Activated CD4-positive, alpha-beta memory T cell treated with anti-CD3 and anti-CD28 coated beads for 36 hours (primary cell): Measurements from ENCODE around the gene SCARB1. TPM values are rescaled to one million over a fixed set of nuclear protein-coding genes. Genes with fewer than 3 reads are reported as not detected.
A peak's percentile ranks its signal among the peaks of the same experiment; 100 is the strongest.
"Not testable (repeated sequence)": the region's sequence is repeated elsewhere in the genome, so short reads cannot be mapped to it uniquely, and the experiment has no call there.

Experiments used
- CTCF ChIA-PET: fragments of 350-600 bp; sonication (Branson Sonifier 250); formaldehyde crosslinking; loops from one replicate; lab custom pipeline; 2021; ENCODE audit warnings: antibody characterized with exemption, inconsistent platforms; lab: Charles Lee
- POLR2A ChIA-PET: fragments of 350-600 bp; sonication (Branson Sonifier 250); formaldehyde crosslinking; loops from one replicate; lab custom pipeline; 2021; ENCODE audit warnings: antibody characterized with exemption; lab: Charles Lee
- DNase-seq: peaks from one replicate; pipeline ENCODE4 v3.0.0-alpha.2; 2020
- H3K27ac Mint-ChIP-seq: one replicate; pipeline ENCODE4 v1.8.0; 2021; ENCODE audit warnings: mixed read lengths
- H3K27me3 Mint-ChIP-seq: one replicate; pipeline ENCODE4 v1.8.0; 2021; ENCODE audit warnings: mixed read lengths
- H3K36me3 Mint-ChIP-seq: one replicate; pipeline ENCODE4 v1.8.0; 2021; ENCODE audit warnings: mixed read lengths
- H3K4me1 Mint-ChIP-seq: one replicate; pipeline ENCODE4 v1.8.0; 2021; ENCODE audit warnings: low read depth, mixed read lengths
- H3K4me3 Mint-ChIP-seq: one replicate; pipeline ENCODE4 v1.8.0; 2021; ENCODE audit warnings: mild to moderate bottlenecking, mixed read lengths
- H3K9me3 Mint-ChIP-seq: one replicate; pipeline ENCODE4 v1.8.0; 2021; ENCODE audit warnings: mixed read lengths
- intact Hi-C: fragments of 100-400 bp; cut with micrococcal nuclease; formaldehyde crosslinking; loops from one replicate; pipeline ENCODE4 v1.15.1; 2023
- total RNA-seq, 2 experiments: library from RNA; stranded (reverse); gene quantifications; one replicate each; pipeline ENCODE4 v1.2.3, GENCODE V29; 2021

The SCARB1 gene
- total RNA-seq, 2 experiments from 2014 or later: 11.4 to 12.8 TPM

DNA sequence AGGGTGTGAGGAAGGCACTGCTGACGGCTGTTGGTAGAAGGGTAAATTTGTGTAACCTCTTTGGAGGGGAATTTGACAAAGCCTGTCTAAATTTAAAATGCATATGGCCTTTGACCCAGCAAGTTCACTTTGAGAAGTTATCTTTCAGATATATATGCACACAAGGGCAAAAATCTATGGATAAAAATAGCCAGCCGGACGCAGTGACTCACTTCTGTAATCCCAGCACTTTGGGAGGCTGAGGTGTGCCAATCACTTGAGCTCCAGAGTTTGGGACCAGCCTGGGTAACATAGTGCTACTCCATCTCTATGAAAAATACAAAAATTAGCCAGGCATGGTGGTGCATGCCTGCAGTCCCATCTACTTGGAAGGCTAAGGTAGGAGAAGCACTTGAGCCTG, 37.3 kb upstream of the SCARB1 start:
- ChIA-PET POLR2A (no interaction called here), CTCF (interaction anchor here (0.7 kb wide), 1 partner anchor 355 kb away, joined by 3 read pairs; no protein-coding TSS in a partner anchor)
- intact Hi-C loops: no loop called here
- Mint-ChIP-seq H3K9me3 (no peaks in the 10 kb centered on the region), H3K27ac (no peak overlapping the region), H3K4me1 (peaks cover 12% of the 10 kb centered on the region), H3K36me3 (no peaks in the 10 kb centered on the region), H3K4me3 (no peak overlapping the region), H3K27me3 (no peaks in the 10 kb centered on the region)
- DNase-seq: no peak

DNA sequence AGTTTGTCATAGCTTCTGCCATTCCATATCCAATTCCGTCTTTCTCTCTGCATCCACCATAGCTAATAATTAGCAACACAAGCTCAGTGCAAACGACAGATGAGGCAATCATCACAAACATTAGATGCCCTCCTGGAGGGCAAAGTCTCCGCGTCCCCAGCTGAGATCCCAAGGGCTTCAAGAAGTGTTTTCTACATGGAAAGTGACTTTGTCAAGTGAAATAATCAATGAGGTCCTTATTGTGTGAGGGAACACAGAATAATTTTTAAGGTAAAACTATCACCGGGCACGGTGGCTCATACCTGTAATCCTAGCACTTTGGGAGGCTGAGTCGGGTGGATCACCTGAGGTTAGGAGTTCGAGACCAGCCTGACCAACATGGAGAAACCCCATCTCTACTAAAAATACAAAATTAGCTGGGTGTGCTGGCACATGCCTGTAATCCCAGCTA, 36.7 kb upstream of the SCARB1 start:
- H3K27me3 Mint-ChIP-seq, DNase-seq, H3K4me3 Mint-ChIP-seq, POLR2A ChIA-PET, H3K36me3 Mint-ChIP-seq, H3K27ac Mint-ChIP-seq, intact Hi-C loops, H3K9me3 Mint-ChIP-seq: not testable (repeated sequence)
- CTCF ChIA-PET: interaction anchor here (0.7 kb wide), 1 partner anchor 356 kb away, joined by 3 read pairs; no protein-coding TSS in a partner anchor
- H3K4me1 Mint-ChIP-seq: peaks cover 12% of the 10 kb centered on the region

DNA sequence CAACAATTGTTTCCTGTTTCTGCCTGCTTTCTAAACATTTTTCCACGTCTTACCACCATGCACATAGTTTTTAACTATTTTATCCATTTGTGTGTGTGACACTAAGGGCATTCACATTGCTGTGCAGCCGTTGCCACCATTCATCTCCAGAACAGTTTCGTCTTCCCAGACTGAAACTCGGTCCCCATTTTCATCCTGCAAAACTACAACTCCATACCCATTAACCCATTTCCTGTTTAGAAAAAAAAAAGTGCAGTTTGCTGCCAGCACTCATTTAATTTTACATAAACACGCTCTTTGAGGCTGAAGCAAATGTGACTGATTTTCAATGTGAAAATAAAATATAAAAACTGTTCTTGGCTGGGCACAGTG, 35.2 kb upstream of the SCARB1 start:
- no peak overlapping the region for H3K27ac Mint-ChIP-seq
- no peaks in the 10 kb centered on the region for H3K9me3 Mint-ChIP-seq
- H3K27me3 Mint-ChIP-seq: no peaks in the 10 kb centered on the region
- H3K4me3 Mint-ChIP-seq: no peak overlapping the region
- no peak for DNase-seq
- CTCF ChIA-PET: no interaction called here
- intact Hi-C loops: no loop called here
- POLR2A ChIA-PET: no interaction called here
- no peaks in the 10 kb centered on the region for H3K36me3 Mint-ChIP-seq
- H3K4me1 Mint-ChIP-seq: peaks cover 14% of the 10 kb centered on the region

DNA sequence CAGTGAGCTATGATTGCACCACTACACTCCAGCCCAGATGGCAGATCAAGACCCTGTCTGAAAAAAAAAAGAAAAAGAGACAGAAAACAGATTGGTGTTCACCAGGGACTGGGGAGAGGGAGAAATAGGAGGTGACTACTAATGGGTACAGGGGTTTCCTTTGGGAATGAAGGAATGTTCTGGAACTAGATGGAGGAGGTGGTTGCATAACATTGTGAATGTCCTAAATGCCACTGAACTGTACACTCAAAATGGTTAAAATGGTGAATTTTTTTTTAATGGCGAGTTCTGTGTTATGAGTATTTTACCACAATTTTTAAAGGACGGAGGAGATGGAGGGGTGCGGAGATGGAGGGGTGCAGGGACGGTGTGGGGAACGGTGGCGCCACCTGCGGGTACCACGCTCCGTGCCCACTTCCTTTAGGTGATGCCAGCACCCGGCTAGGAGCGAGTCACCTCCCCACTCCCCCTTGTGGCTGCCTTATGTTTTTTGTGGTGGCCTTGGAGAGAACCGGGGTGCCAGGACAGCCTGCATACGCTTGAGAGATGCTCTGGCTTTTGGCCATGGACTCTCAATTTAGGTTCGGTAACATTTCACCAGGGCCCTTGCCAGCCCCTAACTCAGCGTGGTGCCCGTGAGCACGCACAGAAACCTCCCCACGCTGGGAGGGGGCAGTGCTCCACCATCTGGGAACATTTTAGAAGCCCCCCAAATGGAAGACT, 34.7 kb upstream of the SCARB1 start:
- CTCF ChIA-PET: interaction anchor here (1.0 kb wide), 2 partner anchors 8 to 10 kb away, joined by 3 read pairs; no protein-coding TSS in a partner anchor
- Mint-ChIP-seq H3K4me3 (no peak overlapping the region), H3K4me1 (peaks cover 16% of the 10 kb centered on the region), H3K27ac (no peak overlapping the region), H3K27me3 (no peaks in the 10 kb centered on the region), H3K36me3 (no peaks in the 10 kb centered on the region), H3K9me3 (no peaks in the 10 kb centered on the region)
- intact Hi-C loops: no loop called here
- POLR2A ChIA-PET: no interaction called here
- peak; percentile 81 for DNase-seq

DNA sequence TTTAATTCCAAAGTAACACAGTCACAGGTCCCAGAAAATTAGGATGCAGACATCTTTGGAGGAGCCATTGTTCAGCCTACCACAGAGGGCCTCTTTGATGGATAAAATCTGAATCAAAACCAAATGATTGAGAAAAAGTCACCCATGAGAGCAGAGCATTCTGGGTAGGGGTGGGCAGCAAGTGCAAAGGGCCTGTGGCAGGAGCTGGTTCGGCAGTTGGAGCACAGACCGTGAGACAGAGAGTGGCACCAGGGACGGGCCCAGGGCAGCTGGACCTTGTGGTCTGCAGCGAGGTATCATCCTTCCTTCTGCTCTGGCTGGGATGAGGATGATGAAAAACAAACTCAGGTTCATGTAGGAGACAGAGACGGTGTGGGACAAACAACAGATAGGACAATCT, 32.8 kb upstream of the SCARB1 start:
- POLR2A ChIA-PET: interaction anchor here (0.7 kb wide), 1 partner anchor 14 kb away, joined by 3 read pairs; no protein-coding TSS in a partner anchor

DNA sequence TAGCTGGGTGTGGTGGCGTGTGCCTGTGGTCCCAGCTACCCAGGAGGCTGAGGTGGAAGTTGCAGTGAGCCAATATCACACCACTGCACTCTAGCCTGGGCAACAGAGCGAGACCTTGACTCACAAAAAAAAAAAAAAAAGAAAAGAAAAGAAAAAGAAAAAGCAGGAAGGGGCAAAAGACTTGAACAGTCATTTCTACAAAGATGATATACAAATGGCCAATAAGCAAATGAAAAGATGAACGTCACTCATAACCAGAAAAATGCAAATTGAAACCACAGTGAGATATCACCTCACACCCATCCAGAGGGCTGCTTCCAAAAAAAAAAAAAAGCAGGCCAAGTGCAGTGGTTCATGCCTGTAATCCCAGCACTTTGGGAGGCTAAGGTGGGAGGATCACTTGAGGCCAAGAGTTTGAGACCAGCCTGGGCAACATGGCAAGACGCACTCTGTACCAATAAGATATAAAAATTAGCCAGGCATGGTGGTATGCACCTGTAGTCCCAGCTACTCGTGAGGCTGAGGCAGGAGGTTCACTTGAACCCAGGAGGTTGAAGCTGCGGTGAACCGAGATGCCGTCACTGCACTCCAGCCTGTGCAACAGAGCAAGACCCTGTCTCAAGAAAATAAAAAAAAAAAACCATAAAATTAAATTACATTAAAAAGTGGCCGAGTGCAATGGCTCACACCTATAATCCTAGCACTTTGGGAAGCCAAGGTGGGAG, 30.3 kb upstream of the SCARB1 start:
- ChIA-PET POLR2A (interaction anchor here (0.9 kb wide), 1 partner anchor 21 kb away, joined by 6 read pairs; the partner anchor contains the start of gene UBC), CTCF (no interaction called here)
- DNase-seq: no peak
- intact Hi-C loops: no loop called here
- no peaks in the 10 kb centered on the region for H3K36me3 Mint-ChIP-seq
- no peak overlapping the region for H3K4me3 Mint-ChIP-seq
- H3K27me3 Mint-ChIP-seq: no peaks in the 10 kb centered on the region
- H3K27ac Mint-ChIP-seq: no peak overlapping the region
- peaks cover 14% of the 10 kb centered on the region for H3K4me1 Mint-ChIP-seq
- no peaks in the 10 kb centered on the region for H3K9me3 Mint-ChIP-seq

More for the DNA sequence above, 32.8 kb upstream of the SCARB1 start:
- Mint-ChIP-seq H3K9me3 (no peaks in the 10 kb centered on the region), H3K27ac (no peak overlapping the region), H3K27me3 (no peaks in the 10 kb centered on the region), H3K4me3 (no peak overlapping the region), H3K4me1 (peaks cover 16% of the 10 kb centered on the region), H3K36me3 (no peaks in the 10 kb centered on the region)
- CTCF ChIA-PET: interaction anchor here (2.6 kb wide), 1 partner anchor 10 kb away, joined by 11 read pairs; no protein-coding TSS in a partner anchor
- no peak for DNase-seq
- intact Hi-C loops: no loop called here

DNA sequence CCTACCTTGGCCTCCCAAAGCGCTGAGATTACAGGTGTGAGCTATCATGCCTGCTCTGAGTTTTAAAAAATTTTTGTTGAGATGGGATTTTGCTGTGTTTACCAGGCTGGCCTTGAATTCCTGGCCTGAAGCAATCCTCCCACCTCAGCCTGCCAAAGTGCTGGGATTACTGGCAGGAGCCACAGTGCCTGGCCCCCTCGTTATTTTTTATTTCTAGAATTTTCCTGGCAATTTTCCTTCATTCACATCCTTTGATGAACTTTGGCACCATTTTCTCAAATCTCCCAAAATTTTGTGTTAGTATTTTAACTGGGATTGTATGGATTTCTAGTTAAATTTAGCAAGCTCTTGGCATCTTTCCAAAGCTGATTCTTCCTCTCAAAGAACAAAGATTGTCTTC, 24.6 kb upstream of the SCARB1 start:
- DNase-seq: no peak
- Mint-ChIP-seq H3K27me3 (no peaks in the 10 kb centered on the region), H3K4me3 (no peak overlapping the region), H3K36me3 (no peaks in the 10 kb centered on the region), H3K4me1 (no peaks in the 10 kb centered on the region), H3K27ac (no peak overlapping the region), H3K9me3 (no peaks in the 10 kb centered on the region)
- POLR2A ChIA-PET: no interaction called here
- intact Hi-C loops: no loop called here
- CTCF ChIA-PET: interaction anchor here (0.9 to 2.4 kb wide), 2 partner anchors 10 to 18 kb away, joined by 3 to 9 read pairs; no protein-coding TSS in a partner anchor

DNA sequence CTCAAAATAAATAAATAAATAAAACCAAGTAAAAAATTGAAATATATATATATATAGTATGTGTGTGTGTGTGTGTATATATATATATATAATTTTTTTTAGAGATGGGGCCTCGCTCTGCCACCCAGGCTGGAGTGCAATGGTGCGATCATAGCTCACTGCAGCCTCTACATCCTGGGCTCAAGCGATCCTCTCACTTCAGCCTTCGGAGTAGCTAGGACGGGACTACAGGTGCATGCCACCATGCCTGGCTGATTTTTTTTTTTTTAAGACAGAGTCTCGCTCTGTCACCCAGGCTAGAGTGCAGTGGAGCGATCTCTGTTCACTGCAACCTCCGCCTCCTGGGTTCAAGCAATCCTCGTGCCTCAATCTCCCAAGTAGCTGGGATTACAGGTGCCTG, 24.1 kb upstream of the SCARB1 start:
- CTCF ChIA-PET: interaction anchor here (0.9 to 2.4 kb wide), 2 partner anchors 10 to 19 kb away, joined by 3 to 9 read pairs; no protein-coding TSS in a partner anchor
- intact Hi-C loops, H3K27me3 Mint-ChIP-seq, DNase-seq, H3K4me3 Mint-ChIP-seq, H3K9me3 Mint-ChIP-seq, H3K36me3 Mint-ChIP-seq, POLR2A ChIA-PET, H3K4me1 Mint-ChIP-seq, H3K27ac Mint-ChIP-seq: not testable (repeated sequence)

DNA sequence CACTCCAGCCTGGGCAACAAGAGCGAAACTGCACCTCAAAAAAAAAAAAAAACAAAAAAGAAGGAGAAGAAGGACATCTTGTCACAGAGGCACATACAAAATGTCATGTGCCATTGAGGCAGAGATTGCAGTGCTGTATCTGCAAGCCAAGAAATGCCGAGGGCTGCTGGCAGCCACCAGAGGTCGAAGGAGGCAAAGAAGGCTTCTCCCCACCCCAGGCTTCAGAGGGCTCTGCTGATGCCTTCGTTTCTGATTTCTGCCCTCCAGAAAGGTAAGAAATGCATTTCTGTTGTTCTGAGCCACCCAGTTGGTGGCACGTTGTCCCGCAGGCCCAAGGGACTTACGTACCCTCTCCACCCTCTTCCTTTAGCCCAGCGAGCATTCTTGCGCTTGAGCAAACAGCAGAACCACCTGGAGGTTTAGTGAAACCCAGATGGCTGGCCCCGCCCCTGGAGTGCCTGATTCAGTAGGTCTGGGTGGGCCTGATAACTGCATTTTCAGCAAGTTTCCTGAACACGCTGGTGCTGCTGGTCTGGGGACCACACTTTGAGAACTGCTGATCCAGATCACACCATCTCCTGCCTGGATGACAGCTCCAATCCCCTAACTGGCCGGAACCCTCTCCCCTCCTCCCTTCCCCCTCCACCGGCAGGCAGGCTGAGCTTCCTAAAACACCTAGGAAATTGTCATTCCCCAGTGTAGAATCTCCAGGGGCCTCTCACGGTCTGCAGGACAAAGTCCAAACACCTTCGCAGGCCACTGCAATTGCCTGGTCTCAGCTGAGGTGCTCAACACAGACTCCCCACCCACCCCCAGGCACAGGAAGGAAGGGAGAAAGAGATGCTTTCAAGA, 21.1 kb upstream of the SCARB1 start:
- no peak overlapping the region for H3K4me3 Mint-ChIP-seq
- H3K4me1 Mint-ChIP-seq: peaks cover 8% of the 10 kb centered on the region
- intact Hi-C loops: no loop called here
- no peak overlapping the region for H3K27ac Mint-ChIP-seq
- no peaks in the 10 kb centered on the region for H3K36me3 Mint-ChIP-seq
- no peaks in the 10 kb centered on the region for H3K27me3 Mint-ChIP-seq
- H3K9me3 Mint-ChIP-seq: no peaks in the 10 kb centered on the region
- ChIA-PET POLR2A (no interaction called here), CTCF (interaction anchor here (0.9 kb wide), 1 partner anchor 56 kb away, joined by 3 read pairs; no protein-coding TSS in a partner anchor)
- no peak for DNase-seq

DNA sequence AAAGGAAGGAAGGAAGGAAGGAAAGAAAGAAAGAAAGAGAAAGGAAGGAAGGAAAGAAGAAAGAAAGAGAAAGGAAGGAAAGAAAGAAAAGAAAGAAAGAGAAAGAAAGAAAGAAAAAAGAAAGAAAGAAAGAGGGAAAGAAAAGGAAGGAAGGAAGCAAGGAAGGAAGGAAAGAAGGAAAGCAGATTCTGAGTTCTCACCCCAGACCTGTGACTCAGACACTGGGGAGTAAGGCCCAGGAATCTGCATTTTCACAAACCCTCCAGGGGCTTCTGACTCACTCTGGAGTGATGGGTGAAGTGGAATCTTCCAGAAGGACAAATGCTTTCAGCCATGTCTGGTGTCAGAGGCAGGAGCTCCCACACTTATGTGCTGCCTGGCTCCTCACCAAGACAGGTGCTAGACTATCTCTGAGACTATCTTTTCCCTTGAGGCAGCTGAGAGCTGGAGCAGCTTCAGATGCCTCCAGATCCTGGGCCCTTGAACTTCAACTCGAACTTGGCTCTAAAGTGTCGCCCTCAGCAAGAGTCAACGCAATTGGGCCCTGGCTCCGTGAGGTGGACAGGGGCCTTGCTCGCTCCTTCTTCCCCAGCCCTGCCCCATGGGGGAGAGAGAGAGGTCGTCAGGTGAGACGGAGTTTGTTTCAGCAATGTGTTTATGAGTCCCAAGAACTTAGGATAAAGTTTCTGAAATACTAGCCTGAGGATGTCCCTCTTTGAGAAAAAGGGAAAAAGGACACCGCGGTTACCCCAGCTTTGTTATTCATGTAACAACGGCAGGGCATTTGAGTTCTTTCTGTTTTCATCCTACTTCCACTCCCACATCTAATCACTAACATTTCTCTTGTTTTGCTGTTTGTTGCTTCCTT, 19.8 kb upstream of the SCARB1 start:
- Mint-ChIP-seq H3K27ac (no peak overlapping the region), H3K4me3 (no peak overlapping the region), H3K36me3 (no peaks in the 10 kb centered on the region), H3K27me3 (no peaks in the 10 kb centered on the region), H3K4me1 (peaks cover 8% of the 10 kb centered on the region), H3K9me3 (no peaks in the 10 kb centered on the region)
- ChIA-PET POLR2A (no interaction called here), CTCF (no interaction called here)
- no peak for DNase-seq
- intact Hi-C loops: no loop called here

DNA sequence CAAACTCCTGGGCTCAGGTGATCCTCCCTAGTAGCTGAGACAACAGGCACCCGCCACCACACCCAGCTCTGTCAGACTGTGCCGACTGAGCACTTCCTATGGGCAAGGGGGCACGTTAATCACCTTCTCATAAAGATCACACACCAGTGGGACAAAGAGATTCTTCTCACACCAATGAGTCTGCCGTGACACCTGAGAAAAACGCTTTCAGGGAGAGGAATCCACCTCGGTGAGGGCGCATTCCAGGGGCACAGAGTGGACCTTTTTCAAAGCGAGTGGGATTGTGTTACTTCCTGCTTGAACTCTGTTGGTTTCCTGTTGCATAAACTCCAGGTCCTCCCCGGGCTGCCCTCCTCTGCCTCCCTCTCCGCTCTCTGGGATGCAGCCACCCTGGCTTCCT, 17.5 kb upstream of the SCARB1 start:
- Mint-ChIP-seq H3K36me3 (no peaks in the 10 kb centered on the region), H3K9me3 (no peaks in the 10 kb centered on the region), H3K4me3 (no peak overlapping the region), H3K4me1 (peaks cover 8% of the 10 kb centered on the region), H3K27ac (no peak overlapping the region), H3K27me3 (no peaks in the 10 kb centered on the region)
- ChIA-PET CTCF (no interaction called here), POLR2A (no interaction called here)
- intact Hi-C loops: no loop called here
- DNase-seq: no peak
